Rectal smooth muscle tissue (tissue), 1 donor: ENCODE measurements around the gene E2F8.

ENCODE experiments used
- H3K27ac ChIP-seq: one replicate; pipeline ENCODE4 v1.7.0; 2013; ENCODE audit warnings: low read depth, low read length, inconsistent platforms
- H3K27me3 ChIP-seq: one replicate; pipeline ENCODE4 v1.7.0; 2013; ENCODE audit warnings: low read length; ENCODE audit not compliant: control insufficient read depth, insufficient read depth
- H3K36me3 ChIP-seq: one replicate; pipeline ENCODE4 v1.7.0; 2013; ENCODE audit warnings: low read length; ENCODE audit not compliant: control insufficient read depth, insufficient read depth
- H3K4me1 ChIP-seq: one replicate; pipeline ENCODE4 v1.7.0; 2013; ENCODE audit warnings: low read length; ENCODE audit not compliant: control insufficient read depth, insufficient read depth
- H3K4me3 ChIP-seq: one replicate; pipeline ENCODE4 v1.7.0; 2013; ENCODE audit warnings: low read length
- H3K9ac ChIP-seq: one replicate; pipeline ENCODE4 v1.7.0; 2013; ENCODE audit warnings: low read length

The E2F8 gene

GRCh38 chr11:19187114-19187832 lies 53.5 kb downstream of the E2F8 start:
- Histone ChIP-seq H3K27me3 (no peaks in the 10 kb centered on the region), H3K27ac (no peak overlapping the region), H3K4me3 (no peak overlapping the region), H3K36me3 (no peaks in the 10 kb centered on the region), H3K9ac (no peak overlapping the region), H3K4me1 (no peaks in the 10 kb centered on the region)

GRCh38 chr11:19185516-19186052 lies 55.2 kb downstream of the E2F8 start:
- Histone ChIP-seq H3K4me3 (no peak overlapping the region), H3K27ac (no peak overlapping the region)

GRCh38 chr11:19185036-19185435 lies 55.7 kb downstream of the E2F8 start:
- no peak overlapping the region for H3K9ac ChIP-seq
- H3K36me3 ChIP-seq: no peaks in the 10 kb centered on the region
- H3K27ac ChIP-seq: no peak overlapping the region

More at GRCh38 chr11:19185516-19186052, 55.2 kb downstream of the E2F8 start:
- Histone ChIP-seq H3K9ac (no peak overlapping the region), H3K4me1 (no peaks in the 10 kb centered on the region), H3K27me3 (no peaks in the 10 kb centered on the region), H3K36me3 (no peaks in the 10 kb centered on the region)

GRCh38 chr11:19183646-19184045 lies 57.1 kb downstream of the E2F8 start:
- Histone ChIP-seq H3K27ac (no peak overlapping the region), H3K4me1 (no peaks in the 10 kb centered on the region), H3K9ac (no peak overlapping the region), H3K27me3 (no peaks in the 10 kb centered on the region), H3K4me3 (no peak overlapping the region), H3K36me3 (no peaks in the 10 kb centered on the region)

More at GRCh38 chr11:19185036-19185435, 55.7 kb downstream of the E2F8 start:
- H3K4me1 ChIP-seq: no peaks in the 10 kb centered on the region
- H3K27me3 ChIP-seq: no peaks in the 10 kb centered on the region
- no peak overlapping the region for H3K4me3 ChIP-seq

- Histone ChIP-seq H3K27me3 (no peaks in the 10 kb centered on the region), H3K4me3 (no peak overlapping the region), H3K4me1 (no peaks in the 10 kb centered on the region), H3K36me3 (no peaks in the 10 kb centered on the region), H3K27ac (no peak overlapping the region), H3K9ac (no peak overlapping the region)
These were observed 59.0 kb downstream of the E2F8 start for GRCh38 chr11:19181531-19182261.

GRCh38 chr11:19176629-19177186 lies 64.0 kb downstream of the E2F8 start:
- H3K9ac ChIP-seq: no peak overlapping the region
- peaks cover 2% of the 10 kb centered on the region for H3K36me3 ChIP-seq
- H3K27ac ChIP-seq: no peak overlapping the region
- H3K27me3 ChIP-seq: no peaks in the 10 kb centered on the region
- no peak overlapping the region for H3K4me3 ChIP-seq
- no peaks in the 10 kb centered on the region for H3K4me1 ChIP-seq
